ENCODE data around the gene MEMO1.
A peak's percentile ranks its signal among the peaks of the same experiment; 100 is the strongest.

The MEMO1 gene

GRCh38 chr2:32011485-32011960, 715 bp upstream of the MEMO1 start:
- TF ChIP-seq EGR1 (IDR thresholded peaks at IDR 0.05) (no peak), TAF1 (IDR thresholded peaks at IDR 0.05; ENCODE audit: low read depth) (no peak), MAX (IDR thresholded peaks at IDR 0.05) (no peak), CREB1 (IDR thresholded peaks at IDR 0.05; ENCODE audit: low read depth) (no peak), TEAD4 (IDR thresholded peaks at IDR 0.05) (no peak), CEBPB (IDR thresholded peaks at IDR 0.05) (no peak), EP300 (IDR thresholded peaks at IDR 0.05; ENCODE audit: borderline replicate concordance) (no peak), REST (IDR thresholded peaks at IDR 0.05; ENCODE audit: low read depth) (no peak), YY1 (IDR thresholded peaks at IDR 0.05; ENCODE audit: low read depth) (no peak), ZBTB7A (IDR thresholded peaks at IDR 0.05; ENCODE audit: low read depth) (no peak), FOXM1 (IDR thresholded peaks at IDR 0.05; ENCODE audit: borderline replicate concordance, low read depth) (no peak), NFIC (IDR thresholded peaks at IDR 0.05) (no peak), RAD21 (IDR thresholded peaks at IDR 0.05; ENCODE audit: low read depth) (no peak), TCF12 (IDR thresholded peaks at IDR 0.05; ENCODE audit: low read depth) (no peak)
- TF ChIP-seq, protein P1, sequence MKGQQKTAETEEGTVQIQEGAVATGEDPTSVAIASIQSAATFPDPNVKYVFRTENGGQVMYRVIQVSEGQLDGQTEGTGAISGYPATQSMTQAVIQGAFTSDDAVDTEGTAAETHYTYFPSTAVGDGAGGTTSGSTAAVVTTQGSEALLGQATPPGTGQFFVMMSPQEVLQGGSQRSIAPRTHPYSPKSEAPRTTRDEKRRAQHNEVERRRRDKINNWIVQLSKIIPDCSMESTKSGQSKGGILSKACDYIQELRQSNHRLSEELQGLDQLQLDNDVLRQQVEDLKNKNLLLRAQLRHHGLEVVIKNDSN (IDR thresholded peaks at IDR 0.05), result no peak

DNA sequence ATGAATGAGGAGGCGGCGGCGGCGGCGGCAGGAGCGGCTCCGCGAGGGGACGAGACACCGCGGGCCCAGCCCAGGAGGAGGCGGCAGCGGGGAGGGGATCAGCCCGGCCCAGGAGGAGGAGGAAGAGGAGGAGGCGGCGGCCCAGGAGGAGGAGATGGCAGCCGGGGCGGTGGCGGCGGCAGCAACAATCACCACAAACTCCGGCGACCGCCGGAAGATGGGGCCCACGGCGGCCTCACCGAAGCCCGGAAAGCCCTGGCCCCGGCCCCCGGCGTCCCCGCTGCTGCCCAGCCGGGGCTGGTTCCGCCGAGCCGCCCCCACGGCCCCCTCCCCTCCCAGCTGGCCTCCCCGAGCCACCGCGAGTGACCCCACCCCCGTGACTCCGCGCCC, 533 bp downstream of the MEMO1 start:
- TF ChIP-seq TAF1 (IDR thresholded peaks at IDR 0.05; ENCODE audit: low read depth), result peak; percentile 5; the same call in 1 of the 2 replicates

GRCh38 chr2:32009516-32010256, 1.1 kb downstream of the MEMO1 start:
- TF ChIP-seq MAX (IDR thresholded peaks at IDR 0.05) (0 out of 2 replicates have a peak, but pooled peaks have one; percentile 14), REST (IDR thresholded peaks at IDR 0.05; ENCODE audit: low read depth) (no peak), TEAD4 (IDR thresholded peaks at IDR 0.05) (no peak), EGR1 (IDR thresholded peaks at IDR 0.05) (no peak), TAF1 (IDR thresholded peaks at IDR 0.05; ENCODE audit: low read depth) (0 out of 2 replicates have a peak, but pooled peaks have one; percentile 28), ZBTB7A (IDR thresholded peaks at IDR 0.05; ENCODE audit: low read depth) (peak; percentile 72; the same call in 1 of the 2 replicates)

DNA sequence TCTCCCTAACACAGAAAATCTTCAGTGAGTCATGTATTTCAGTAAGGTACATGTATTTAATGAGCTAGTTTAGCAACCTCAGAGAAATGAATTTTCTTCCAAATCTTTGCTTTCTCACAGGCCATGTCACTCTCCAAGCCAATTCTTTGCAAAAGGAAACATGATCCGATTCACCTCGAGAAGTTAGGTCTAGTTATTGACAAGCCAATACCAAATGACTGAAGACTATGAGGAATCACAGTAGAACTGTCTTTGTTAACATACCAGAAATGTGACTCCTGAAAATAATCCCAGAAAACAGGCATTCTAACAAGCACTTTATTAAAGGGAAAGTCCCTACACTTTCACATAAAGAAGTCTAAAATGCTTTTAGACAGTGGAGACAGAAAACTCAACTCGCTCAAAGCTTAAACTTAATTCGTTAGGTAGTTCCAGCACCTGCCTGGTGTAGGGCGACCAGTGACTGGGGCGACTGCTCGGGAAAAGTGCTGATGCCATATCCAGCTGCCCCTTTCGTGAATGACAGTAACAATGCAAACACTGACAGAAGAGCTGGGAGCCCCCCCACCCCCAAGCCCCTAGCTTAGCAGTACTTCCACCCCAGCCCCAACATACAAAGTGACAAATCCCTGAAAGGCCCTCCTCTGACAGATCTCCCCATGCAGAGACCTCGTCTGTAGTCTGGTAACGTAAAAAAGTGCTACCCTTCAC, 1.8 kb downstream of the MEMO1 start:
- TF ChIP-seq YY1 (IDR thresholded peaks at IDR 0.05; ENCODE audit: low read depth), result no peak
- TF ChIP-seq RAD21 (IDR thresholded peaks at IDR 0.05; ENCODE audit: low read depth), result no peak

DNA sequence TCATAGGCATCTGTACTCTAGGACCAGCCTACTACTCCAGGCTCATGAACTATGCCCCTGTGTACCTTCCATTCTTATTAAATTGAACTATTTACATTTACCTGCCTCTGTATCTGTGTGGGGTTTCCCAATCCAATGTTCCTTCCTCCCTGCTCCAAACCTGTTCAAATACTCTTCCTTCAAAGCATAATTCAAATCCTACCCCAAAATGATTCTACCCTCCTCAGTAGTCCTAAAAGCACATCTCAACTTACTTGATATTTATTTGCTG, 3.8 kb downstream of the MEMO1 start:
- TF ChIP-seq CEBPB (IDR thresholded peaks at IDR 0.05) (no peak), REST (IDR thresholded peaks at IDR 0.05; ENCODE audit: low read depth) (no peak), CREB1 (IDR thresholded peaks at IDR 0.05; ENCODE audit: low read depth) (no peak), RAD21 (IDR thresholded peaks at IDR 0.05; ENCODE audit: low read depth) (no peak), EP300 (IDR thresholded peaks at IDR 0.05; ENCODE audit: borderline replicate concordance) (no peak), EGR1 (IDR thresholded peaks at IDR 0.05) (no peak), TAF1 (IDR thresholded peaks at IDR 0.05; ENCODE audit: low read depth) (no peak), YY1 (IDR thresholded peaks at IDR 0.05; ENCODE audit: low read depth) (no peak)
